ENCODE measurements around the gene HMGCLL1.

The HMGCLL1 gene

GRCh38 chr6:55495277-55495676 is 83.7 kb downstream of the HMGCLL1 start:
- Histone ChIP-seq H3K27ac (ENCODE audit: low read depth, low read length) (no peak overlapping the region), H3K4me3 (ENCODE audit: low read depth, low read length) (no peak overlapping the region), H3K79me2 (ENCODE audit: control insufficient read depth, insufficient read depth, low read length, unreplicated experiment) (no peaks in the 10 kb centered on the region), H3K4me1 (ENCODE audit: control insufficient read depth, insufficient read depth, low read length, unreplicated experiment) (no peaks in the 10 kb centered on the region), H2AFZ (ENCODE audit: low read length, unreplicated experiment) (no peak overlapping the region), H3K36me3 (ENCODE audit: insufficient read depth, low read length) (no peaks in the 10 kb centered on the region), H3K27me3 (ENCODE audit: insufficient read depth, low read length) (no peaks in the 10 kb centered on the region)

- no peaks in the 10 kb centered on the region for H3K36me3 ChIP-seq (ENCODE audit: insufficient read depth, low read length)
- H3K27me3 ChIP-seq (ENCODE audit: insufficient read depth, low read length), result no peaks in the 10 kb centered on the region
- H3K27ac ChIP-seq (ENCODE audit: low read depth, low read length), result no peak overlapping the region
- H3K4me3 ChIP-seq (ENCODE audit: low read depth, low read length), result no peak overlapping the region
- H3K79me2 ChIP-seq (ENCODE audit: control insufficient read depth, insufficient read depth, low read length, unreplicated experiment), result no peaks in the 10 kb centered on the region
- no peak overlapping the region for H2AFZ ChIP-seq (ENCODE audit: low read length, unreplicated experiment)
- H3K4me1 ChIP-seq (ENCODE audit: control insufficient read depth, insufficient read depth, low read length, unreplicated experiment), result no peaks in the 10 kb centered on the region
Observed at GRCh38 chr6:55494411-55494810, 84.6 kb downstream of the HMGCLL1 start.

GRCh38 chr6:55492259-55492658 is 86.7 kb downstream of the HMGCLL1 start:
- Histone ChIP-seq H3K27me3 (ENCODE audit: insufficient read depth, low read length) (no peaks in the 10 kb centered on the region), H3K4me3 (ENCODE audit: low read depth, low read length) (no peak overlapping the region), H3K27ac (ENCODE audit: low read depth, low read length) (no peak overlapping the region), H2AFZ (ENCODE audit: low read length, unreplicated experiment) (no peak overlapping the region), H3K36me3 (ENCODE audit: insufficient read depth, low read length) (no peaks in the 10 kb centered on the region), H3K4me1 (ENCODE audit: control insufficient read depth, insufficient read depth, low read length, unreplicated experiment) (no peaks in the 10 kb centered on the region), H3K79me2 (ENCODE audit: control insufficient read depth, insufficient read depth, low read length, unreplicated experiment) (no peaks in the 10 kb centered on the region)

DNA sequence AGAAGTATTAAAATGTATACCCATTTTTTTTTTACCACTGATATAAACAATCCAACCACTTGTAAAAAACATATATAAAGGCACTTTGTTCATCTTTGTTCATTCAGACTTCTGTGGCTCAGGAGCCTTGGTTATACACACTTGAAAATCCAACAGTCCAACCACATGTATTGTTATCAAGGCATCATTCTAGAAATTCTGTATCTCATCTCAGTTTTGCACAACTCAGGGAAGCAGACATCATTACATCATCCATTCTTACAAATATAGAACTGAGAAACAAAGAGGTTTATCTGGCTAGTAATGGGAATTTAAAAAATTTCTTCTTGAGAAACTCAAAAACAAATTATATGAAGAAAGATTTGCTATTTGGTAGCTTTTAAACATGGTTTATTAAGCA is 88.1 kb downstream of the HMGCLL1 start:
- Histone ChIP-seq H3K4me1 (ENCODE audit: control insufficient read depth, insufficient read depth, low read length, unreplicated experiment) (no peaks in the 10 kb centered on the region), H3K27ac (ENCODE audit: low read depth, low read length) (no peak overlapping the region), H3K4me3 (ENCODE audit: low read depth, low read length) (no peak overlapping the region), H2AFZ (ENCODE audit: low read length, unreplicated experiment) (no peak overlapping the region), H3K79me2 (ENCODE audit: control insufficient read depth, insufficient read depth, low read length, unreplicated experiment) (no peaks in the 10 kb centered on the region), H3K36me3 (ENCODE audit: insufficient read depth, low read length) (no peaks in the 10 kb centered on the region), H3K27me3 (ENCODE audit: insufficient read depth, low read length) (no peaks in the 10 kb centered on the region)

DNA sequence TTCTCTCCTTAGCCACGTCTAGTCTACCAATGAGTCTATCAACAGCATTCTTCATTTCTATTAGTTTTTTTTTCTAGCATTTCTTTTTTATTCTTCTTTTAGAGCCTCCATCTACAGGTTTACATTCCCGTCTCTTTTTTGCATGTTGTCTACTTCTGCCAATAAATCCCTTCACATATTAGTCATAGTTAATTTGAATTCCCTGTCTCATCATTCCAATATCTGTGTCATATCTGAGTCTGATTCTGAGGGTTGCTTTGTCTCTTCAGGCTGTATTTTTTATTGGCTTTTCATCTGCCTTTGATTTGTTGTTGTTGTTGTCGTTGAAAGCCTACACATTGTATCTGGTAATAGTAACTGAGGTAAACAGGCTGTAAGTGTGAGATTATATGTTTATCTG is 104.6 kb downstream of the HMGCLL1 start:
- H3K79me2 ChIP-seq (ENCODE audit: control insufficient read depth, insufficient read depth, low read length, unreplicated experiment), result no peaks in the 10 kb centered on the region
- no peaks in the 10 kb centered on the region for H3K27me3 ChIP-seq (ENCODE audit: insufficient read depth, low read length)
- H3K27ac ChIP-seq (ENCODE audit: low read depth, low read length), result no peak overlapping the region
- no peak overlapping the region for H2AFZ ChIP-seq (ENCODE audit: low read length, unreplicated experiment)
- H3K4me3 ChIP-seq (ENCODE audit: low read depth, low read length), result no peak overlapping the region
- peaks cover 7% of the 10 kb centered on the region for H3K4me1 ChIP-seq (ENCODE audit: control insufficient read depth, insufficient read depth, low read length, unreplicated experiment)
- no peaks in the 10 kb centered on the region for H3K36me3 ChIP-seq (ENCODE audit: insufficient read depth, low read length)

DNA sequence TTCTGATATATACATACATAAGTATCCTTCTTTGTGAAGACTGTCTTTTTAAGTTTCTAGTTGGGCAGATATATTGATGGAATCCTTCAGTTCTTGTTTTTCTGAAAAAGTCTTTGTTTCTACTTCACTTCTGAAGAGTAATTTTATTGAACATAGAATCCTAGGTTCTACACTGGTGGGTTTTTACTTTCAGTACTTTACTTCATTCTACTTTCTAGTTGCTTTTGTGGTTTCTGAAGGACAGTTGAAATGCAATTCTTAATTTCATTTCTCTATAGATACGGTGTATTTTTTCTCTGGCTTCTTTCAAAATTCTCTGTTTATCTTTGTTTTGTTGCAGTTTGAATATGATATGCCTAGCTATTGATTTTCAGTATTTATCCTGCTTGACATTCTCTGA is 105.3 kb downstream of the HMGCLL1 start:
- H3K36me3 ChIP-seq (ENCODE audit: insufficient read depth, low read length), result no peaks in the 10 kb centered on the region
- no peaks in the 10 kb centered on the region for H3K79me2 ChIP-seq (ENCODE audit: control insufficient read depth, insufficient read depth, low read length, unreplicated experiment)
- no peak overlapping the region for H3K27ac ChIP-seq (ENCODE audit: low read depth, low read length)
- H3K4me3 ChIP-seq (ENCODE audit: low read depth, low read length), result no peak overlapping the region
- H3K27me3 ChIP-seq (ENCODE audit: insufficient read depth, low read length), result no peaks in the 10 kb centered on the region
- peaks cover 7% of the 10 kb centered on the region for H3K4me1 ChIP-seq (ENCODE audit: control insufficient read depth, insufficient read depth, low read length, unreplicated experiment)
- H2AFZ ChIP-seq (ENCODE audit: low read length, unreplicated experiment), result no peak overlapping the region

GRCh38 chr6:55469951-55470366 is 109.0 kb downstream of the HMGCLL1 start:
- H3K4me1 ChIP-seq (ENCODE audit: control insufficient read depth, insufficient read depth, low read length, unreplicated experiment), result peaks cover 7% of the 10 kb centered on the region
- H3K27me3 ChIP-seq (ENCODE audit: insufficient read depth, low read length), result no peaks in the 10 kb centered on the region

DNA sequence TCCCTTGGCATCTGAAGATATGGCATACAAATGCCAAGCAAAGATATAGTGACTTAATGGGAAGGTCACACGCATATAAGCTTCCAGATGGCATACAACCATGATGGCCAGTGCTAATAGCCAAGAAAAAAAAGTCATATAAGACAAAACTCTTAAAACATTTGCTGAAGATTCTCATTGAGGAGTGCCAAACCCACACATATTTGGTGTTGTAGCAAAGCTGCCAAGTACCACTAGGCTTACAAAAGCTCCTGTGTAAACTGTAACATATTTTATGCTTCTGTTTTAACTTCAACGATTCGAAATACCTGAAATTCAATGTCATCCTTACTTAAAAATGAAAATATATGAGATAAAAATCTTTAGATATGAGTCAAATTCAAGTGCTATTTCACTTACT is 123.0 kb downstream of the HMGCLL1 start:
- Histone ChIP-seq H3K4me1 (ENCODE audit: control insufficient read depth, insufficient read depth, low read length, unreplicated experiment) (no peaks in the 10 kb centered on the region), H3K27ac (ENCODE audit: low read depth, low read length) (no peak overlapping the region), H2AFZ (ENCODE audit: low read length, unreplicated experiment) (no peak overlapping the region), H3K79me2 (ENCODE audit: control insufficient read depth, insufficient read depth, low read length, unreplicated experiment) (no peaks in the 10 kb centered on the region), H3K27me3 (ENCODE audit: insufficient read depth, low read length) (no peaks in the 10 kb centered on the region), H3K36me3 (ENCODE audit: insufficient read depth, low read length) (no peaks in the 10 kb centered on the region), H3K4me3 (ENCODE audit: low read depth, low read length) (no peak overlapping the region)

More at GRCh38 chr6:55469951-55470366, 109.0 kb downstream of the HMGCLL1 start:
- Histone ChIP-seq H3K4me3 (ENCODE audit: low read depth, low read length) (peak overlapping the region; percentile 35; the same call in 1 of the 2 replicates), H3K79me2 (ENCODE audit: control insufficient read depth, insufficient read depth, low read length, unreplicated experiment) (no peaks in the 10 kb centered on the region), H3K27ac (ENCODE audit: low read depth, low read length) (no peak overlapping the region), H2AFZ (ENCODE audit: low read length, unreplicated experiment) (peak overlapping the region; percentile 95), H3K36me3 (ENCODE audit: insufficient read depth, low read length) (no peaks in the 10 kb centered on the region)

DNA sequence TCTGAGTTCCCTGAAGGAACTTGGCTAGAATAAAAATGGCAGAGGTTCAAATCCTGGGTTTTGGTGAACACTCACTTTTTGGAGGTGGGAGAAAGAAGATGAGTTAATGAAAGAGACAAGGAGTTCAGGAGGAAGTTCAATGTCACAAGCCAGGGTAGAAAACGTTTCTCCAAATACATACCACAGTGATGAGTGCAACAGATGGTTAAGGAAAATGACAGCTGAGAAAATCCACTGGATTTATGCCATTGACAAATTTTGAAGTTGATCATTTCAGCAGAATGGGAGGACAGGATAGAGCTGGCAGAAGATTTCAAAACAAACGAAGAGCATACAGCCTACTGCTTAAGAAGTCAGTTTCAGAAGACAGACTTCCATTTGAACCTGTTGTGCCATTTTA is 129.0 kb downstream of the HMGCLL1 start:
- Histone ChIP-seq H2AFZ (ENCODE audit: low read length, unreplicated experiment) (peak overlapping the region; percentile 50), H3K79me2 (ENCODE audit: control insufficient read depth, insufficient read depth, low read length, unreplicated experiment) (no peaks in the 10 kb centered on the region), H3K27ac (ENCODE audit: low read depth, low read length) (no peak overlapping the region)

GRCh38 chr6:55449225-55449624 is 129.8 kb downstream of the HMGCLL1 start:
- peaks cover 19% of the 10 kb centered on the region for H3K4me1 ChIP-seq (ENCODE audit: control insufficient read depth, insufficient read depth, low read length, unreplicated experiment)
- H3K79me2 ChIP-seq (ENCODE audit: control insufficient read depth, insufficient read depth, low read length, unreplicated experiment), result no peaks in the 10 kb centered on the region
- H3K36me3 ChIP-seq (ENCODE audit: insufficient read depth, low read length), result no peaks in the 10 kb centered on the region
- H3K4me3 ChIP-seq (ENCODE audit: low read depth, low read length), result no peak overlapping the region
- H2AFZ ChIP-seq (ENCODE audit: low read length, unreplicated experiment), result no peak overlapping the region
- H3K27me3 ChIP-seq (ENCODE audit: insufficient read depth, low read length), result no peaks in the 10 kb centered on the region
- no peak overlapping the region for H3K27ac ChIP-seq (ENCODE audit: low read depth, low read length)

More for the DNA sequence above, 129.0 kb downstream of the HMGCLL1 start:
- no peaks in the 10 kb centered on the region for H3K36me3 ChIP-seq (ENCODE audit: insufficient read depth, low read length)
- H3K4me3 ChIP-seq (ENCODE audit: low read depth, low read length), result no peak overlapping the region
- no peaks in the 10 kb centered on the region for H3K27me3 ChIP-seq (ENCODE audit: insufficient read depth, low read length)
- peaks cover 19% of the 10 kb centered on the region for H3K4me1 ChIP-seq (ENCODE audit: control insufficient read depth, insufficient read depth, low read length, unreplicated experiment)

GRCh38 chr6:55448451-55448850 is 130.5 kb downstream of the HMGCLL1 start:
- Histone ChIP-seq H3K4me3 (ENCODE audit: low read depth, low read length) (no peak overlapping the region), H3K27me3 (ENCODE audit: insufficient read depth, low read length) (no peaks in the 10 kb centered on the region), H2AFZ (ENCODE audit: low read length, unreplicated experiment) (peak overlapping the region; percentile 46), H3K4me1 (ENCODE audit: control insufficient read depth, insufficient read depth, low read length, unreplicated experiment) (peaks cover 19% of the 10 kb centered on the region), H3K36me3 (ENCODE audit: insufficient read depth, low read length) (no peaks in the 10 kb centered on the region), H3K79me2 (ENCODE audit: control insufficient read depth, insufficient read depth, low read length, unreplicated experiment) (no peaks in the 10 kb centered on the region), H3K27ac (ENCODE audit: low read depth, low read length) (no peak overlapping the region)
